Fibroblast of lung (primary cell): Measurements from ENCODE around the gene KRT32.

Experiments used
- EZH2 ChIP-seq: IDR thresholded peaks from 2 replicates; pipeline ENCODE4 v1.5.1; 2012; ENCODE audit warnings: low read length, control low read depth, mild to moderate bottlenecking; ENCODE audit errors: missing control alignments
- TF ChIP-seq, protein P1 (sequence below), 2 donors: IDR thresholded peaks in 1 of 2; conservative IDR thresholded peaks in 1 of 2; 1 replicate in 1 of 2; 2 replicates in 1 of 2; pipeline ENCODE4 v1.5.1; 2011 to 2012; ENCODE audit warnings: low read length in 2 of 2, control low read depth in 1 of 2, inconsistent platforms in 1 of 2, low read depth in 1 of 2, mild to moderate bottlenecking in 1 of 2

DNA sequence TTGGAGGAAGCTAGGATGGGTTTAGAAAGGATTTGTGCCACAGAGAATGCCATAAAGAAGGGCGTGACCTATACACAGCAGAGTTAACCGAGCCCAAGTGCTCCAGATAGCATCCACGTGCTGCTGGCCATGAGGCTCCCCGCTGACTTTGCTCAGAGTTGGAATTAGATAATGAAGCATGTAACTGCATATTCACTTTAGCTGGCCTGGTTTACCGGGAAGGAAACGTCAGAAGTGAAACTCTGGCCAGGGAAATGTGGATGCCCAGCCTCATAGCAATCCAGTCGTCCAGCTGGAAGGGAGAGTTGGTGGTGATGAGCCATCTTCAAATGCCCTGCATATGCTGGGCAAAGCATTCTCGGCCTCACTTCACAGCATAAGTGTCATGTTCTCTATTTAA, 7.7 kb upstream of the KRT32 start:
- TF ChIP-seq, protein P1, sequence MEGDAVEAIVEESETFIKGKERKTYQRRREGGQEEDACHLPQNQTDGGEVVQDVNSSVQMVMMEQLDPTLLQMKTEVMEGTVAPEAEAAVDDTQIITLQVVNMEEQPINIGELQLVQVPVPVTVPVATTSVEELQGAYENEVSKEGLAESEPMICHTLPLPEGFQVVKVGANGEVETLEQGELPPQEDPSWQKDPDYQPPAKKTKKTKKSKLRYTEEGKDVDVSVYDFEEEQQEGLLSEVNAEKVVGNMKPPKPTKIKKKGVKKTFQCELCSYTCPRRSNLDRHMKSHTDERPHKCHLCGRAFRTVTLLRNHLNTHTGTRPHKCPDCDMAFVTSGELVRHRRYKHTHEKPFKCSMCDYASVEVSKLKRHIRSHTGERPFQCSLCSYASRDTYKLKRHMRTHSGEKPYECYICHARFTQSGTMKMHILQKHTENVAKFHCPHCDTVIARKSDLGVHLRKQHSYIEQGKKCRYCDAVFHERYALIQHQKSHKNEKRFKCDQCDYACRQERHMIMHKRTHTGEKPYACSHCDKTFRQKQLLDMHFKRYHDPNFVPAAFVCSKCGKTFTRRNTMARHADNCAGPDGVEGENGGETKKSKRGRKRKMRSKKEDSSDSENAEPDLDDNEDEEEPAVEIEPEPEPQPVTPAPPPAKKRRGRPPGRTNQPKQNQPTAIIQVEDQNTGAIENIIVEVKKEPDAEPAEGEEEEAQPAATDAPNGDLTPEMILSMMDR (conservative IDR thresholded peaks at IDR 0.05 in 1 of 2, IDR thresholded peaks at IDR 0.05 in 1 of 2; ENCODE audit: low read depth in 1 of 2, low read length in 2 of 2): no peak
- TF ChIP-seq EZH2: no peak
